Endothelial cell of umbilical vein (primary cell): Measurements from ENCODE around the gene RAB1B. TPM values are rescaled to one million over a fixed set of nuclear protein-coding genes. Genes with fewer than 3 reads are reported as not detected.

Source experiments
- BruUV-seq: library from RNA; stranded (reverse); fragments of 400-500 nt; replicated peaks from 2 replicates; lab custom pipeline; 2021; lab: Mats Ljungman, UMichigan
- CTCF ChIA-PET: fragments of 300-600, 350-600 bp; sonication (Branson Sonifier 250); formaldehyde crosslinking; loops from one replicate; lab custom pipeline; 2021; ENCODE audit warnings: antibody characterized with exemption, inconsistent platforms; lab: Charles Lee
- POLR2A ChIA-PET: fragments of 300-600, 350-600 bp; sonication (Branson Sonifier 250); formaldehyde crosslinking; loops from one replicate; lab custom pipeline; 2021; ENCODE audit warnings: antibody characterized with exemption, inconsistent platforms; lab: Charles Lee
- DNase-seq: peaks from one replicate; pipeline ENCODE4 v3.0.0-alpha.2; 2011; ENCODE audit warnings: low read depth, low spot score
- FAIRE-seq: peaks from 2 replicates; lab custom pipeline; 2011; peaks lifted over from hg19 to GRCh38; lab: Jason Lieb, UNC
- H2AFZ ChIP-seq: 2 replicates; pipeline ENCODE4 v1.6.0; 2012; ENCODE audit warnings: low read depth, low read length, control low read depth, inconsistent platforms
- H3K27ac ChIP-seq: 2 replicates; pipeline ENCODE4 v1.5.1; 2011; ENCODE audit warnings: low read depth, mild to moderate bottlenecking, control low read depth, low read length, moderate library complexity; ENCODE audit not compliant: insufficient read depth
- H3K27me3 ChIP-seq, 2 experiments: 2 replicates each; pipeline versions ENCODE4 v1.6.0 to v1.6.1; 2011; ENCODE audit warnings: low read length in 2 of 2, mixed read lengths in 1 of 2; ENCODE audit not compliant: control insufficient read depth in 2 of 2, insufficient read depth in 2 of 2
- H3K36me3 ChIP-seq, 2 experiments: 2 replicates in 1 of 2; 3 replicates in 1 of 2; pipeline ENCODE4 v1.5.1; 2011; ENCODE audit warnings: low read length in 2 of 2, mild to moderate bottlenecking in 1 of 2, moderate library complexity in 1 of 2; ENCODE audit not compliant: control insufficient read depth in 2 of 2, insufficient read depth in 2 of 2; ENCODE audit errors: extremely low read depth in 1 of 2
- H3K4me1 ChIP-seq: 3 replicates; pipeline ENCODE4 v1.5.1; 2011; ENCODE audit warnings: mild to moderate bottlenecking, low read length; ENCODE audit not compliant: control insufficient read depth, insufficient read depth; ENCODE audit errors: extremely low read depth
- H3K4me2 ChIP-seq: 2 replicates; pipeline ENCODE4 v1.6.1; 2011; ENCODE audit warnings: low read length, control low read depth, mixed read lengths; ENCODE audit not compliant: insufficient read depth
- H3K4me3 ChIP-seq, 3 experiments: fragments of 200-600 bp in 1 of 3; sonication (generic), shearing (Covaris generic) in 1 of 3; replicated peaks in 1 of 3; 2 replicates each; pipeline ENCODE4 v1.5.1; 2011 to 2016; ENCODE audit warnings: control low read depth in 3 of 3, low read length in 3 of 3, mild to moderate bottlenecking in 2 of 3, inconsistent platforms in 1 of 3, low read depth in 1 of 3, moderate library complexity in 1 of 3; ENCODE audit not compliant: insufficient read depth in 1 of 3
- H3K79me2 ChIP-seq: 2 replicates; pipeline ENCODE4 v1.6.0; 2012; ENCODE audit warnings: low read length, inconsistent platforms; ENCODE audit not compliant: control insufficient read depth, insufficient read depth
- H3K9ac ChIP-seq: replicated peaks from 2 replicates; pipeline ENCODE3; 2011; ENCODE audit warnings: low read length, control low read depth; ENCODE audit not compliant: insufficient read depth; ENCODE audit errors: extremely low read depth
- H3K9me1 ChIP-seq: replicated peaks from 3 replicates; pipeline ENCODE4 v1.6.0; 2011; ENCODE audit warnings: mild to moderate bottlenecking, low read length; ENCODE audit not compliant: control insufficient read depth, insufficient read depth; ENCODE audit errors: extremely low read depth
- H3K9me3 ChIP-seq: replicated peaks from 2 replicates; pipeline ENCODE4 v1.5.1; 2012; ENCODE audit warnings: low read length, inconsistent platforms; ENCODE audit not compliant: control insufficient read depth, insufficient read depth
- H4K20me1 ChIP-seq: replicated peaks from 2 replicates; pipeline ENCODE3; 2011; ENCODE audit warnings: mild to moderate bottlenecking, low read length; ENCODE audit not compliant: control insufficient read depth, insufficient read depth; ENCODE audit errors: extremely low read depth
- EZH2 ChIP-seq: IDR thresholded peaks from 2 replicates; pipeline ENCODE4 v1.6.1; 2012; ENCODE audit warnings: borderline replicate concordance, low read depth, mild to moderate bottlenecking, moderate library complexity, low read length, inconsistent platforms; ENCODE audit not compliant: severe bottlenecking
- FOS ChIP-seq: IDR thresholded peaks from 2 replicates; pipeline ENCODE4 v1.6.1; 2011; ENCODE audit warnings: mild to moderate bottlenecking, low read length, moderate library complexity, borderline replicate concordance; ENCODE audit not compliant: insufficient read depth
- GATA2 ChIP-seq: IDR thresholded peaks from 2 replicates; pipeline ENCODE4 v1.7.0; 2011; ENCODE audit warnings: low read depth, mild to moderate bottlenecking, moderate library complexity, mixed read lengths, low read length; ENCODE audit not compliant: insufficient read length, insufficient read depth
- JUN ChIP-seq: IDR thresholded peaks from 2 replicates; pipeline ENCODE4 v1.6.1; 2011; ENCODE audit warnings: borderline replicate concordance, low read depth; ENCODE audit not compliant: insufficient read length, insufficient read depth
- MYC ChIP-seq: IDR thresholded peaks from one replicate; pipeline ENCODE4 v1.6.1; 2011; ENCODE audit warnings: mild to moderate bottlenecking, low read depth, low read length
- POLR2A ChIP-seq: IDR thresholded peaks from 2 replicates; pipeline ENCODE4 v1.6.1; 2012; ENCODE audit warnings: low read depth, mild to moderate bottlenecking, control low read depth, low read length
- POLR2AphosphoS5 ChIP-seq: IDR thresholded peaks from 2 replicates; pipeline ENCODE4 v1.6.1; 2012; ENCODE audit warnings: low read depth, mild to moderate bottlenecking, control low read depth, low read length, moderate library complexity; ENCODE audit not compliant: insufficient read depth
- dilution Hi-C: fragments of 300-500 bp; cut with MboI; formaldehyde crosslinking; loops from one replicate; pipeline ENCODE4 v1.15.0; 2019; ENCODE audit warnings: low sequenced_read_pairs; ENCODE audit not compliant: extremely low pct_ligation_motif_present
- intact Hi-C: fragments of 100-400 bp; cut with micrococcal nuclease; formaldehyde crosslinking; loops from one replicate; pipeline ENCODE4 v1.10.0; 2022
- polyA plus RNA-seq, 4 experiments: library from polyadenylated mRNA; depleted of rRNA in 3 of 4; stranded (reverse) in 3 of 4; unstranded in 1 of 4; fragments of >200 nt; gene quantifications; 2 replicates each; pipeline versions ENCODE4 v1.2.1 to v1.2.3, GENCODE V29; 2011 to 2012; ENCODE audit warnings: missing spikeins in 1 of 4
- total RNA-seq: library from RNA; stranded (reverse); gene quantifications from 2 replicates; pipeline ENCODE4 v1.2.3, GENCODE V29; 2021
- TF ChIP-seq, protein P1 (sequence below): IDR thresholded peaks from 2 replicates; pipeline ENCODE4 v1.6.1; 2011; ENCODE audit not compliant: insufficient read depth, insufficient read length
- TF ChIP-seq, protein P2 (sequence below), 2 donors: IDR thresholded peaks; 1 replicate in 1 of 2; 2 replicates in 1 of 2; pipeline ENCODE4 v1.5.1; 2011; ENCODE audit warnings: low read length in 2 of 2, mild to moderate bottlenecking in 2 of 2, moderate library complexity in 2 of 2, control low read depth in 1 of 2, inconsistent platforms in 1 of 2, low read depth in 1 of 2; ENCODE audit not compliant: insufficient read depth in 1 of 2; ENCODE audit errors: extremely low read depth in 1 of 2

RAB1B gene
- total and polyA plus RNA-seq, 2 donors (not counting 3 experiments of a cell fraction or from before 2014, with no cell fraction given) = 171 to 383 TPM

DNA sequence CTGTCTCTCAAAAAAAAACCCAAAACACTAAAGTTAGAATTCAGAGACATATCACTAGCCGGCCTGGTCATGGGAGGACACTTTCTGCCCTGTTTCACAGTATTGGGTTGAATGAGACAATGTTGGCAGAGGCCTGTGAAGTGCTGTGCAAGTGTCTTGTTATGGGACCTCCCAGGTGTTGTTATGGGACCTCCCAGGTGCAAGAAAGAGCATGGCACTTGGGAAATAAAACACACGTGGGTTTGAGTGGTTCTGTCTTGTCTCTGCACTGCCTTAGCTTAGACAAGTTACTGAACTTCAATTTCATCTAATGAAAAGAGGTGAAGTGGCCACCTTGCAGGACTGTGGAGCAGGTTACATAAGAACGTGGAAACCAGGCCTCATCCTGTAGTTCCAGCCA, 28.9 kb upstream of the RAB1B start:
- DNase-seq (no peak), FAIRE-seq (no peak)
- Histone ChIP-seq H3K79me2 (no peaks in the 10 kb centered on the region), H3K4me2 (no peak overlapping the region), H3K27me3 (no peaks in the 10 kb centered on the region), H3K27ac (no peak overlapping the region), H3K4me3 (no peak overlapping the region), H4K20me1 (no peaks in the 10 kb centered on the region), H3K9me3 (no peaks in the 10 kb centered on the region), H3K9me1 (no peaks in the 10 kb centered on the region), H3K4me1 (no peaks in the 10 kb centered on the region), H3K9ac (no peak overlapping the region), H3K36me3 (peaks cover 0 to 47% of the 10 kb centered on the region in 2 experiments), H2AFZ (no peak overlapping the region)
- ChIA-PET CTCF (no interaction called here), POLR2A (no interaction called here)
- intact Hi-C loops = no loop called here
- TF ChIP-seq, protein P1, sequence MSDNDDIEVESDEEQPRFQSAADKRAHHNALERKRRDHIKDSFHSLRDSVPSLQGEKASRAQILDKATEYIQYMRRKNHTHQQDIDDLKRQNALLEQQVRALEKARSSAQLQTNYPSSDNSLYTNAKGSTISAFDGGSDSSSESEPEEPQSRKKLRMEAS = no peak
- no peak for TF ChIP-seq JUN
- no peak for TF ChIP-seq POLR2A
- no peak for TF ChIP-seq EZH2
- TF ChIP-seq GATA2 = no peak
- TF ChIP-seq FOS = no peak
- TF ChIP-seq, protein P2, sequence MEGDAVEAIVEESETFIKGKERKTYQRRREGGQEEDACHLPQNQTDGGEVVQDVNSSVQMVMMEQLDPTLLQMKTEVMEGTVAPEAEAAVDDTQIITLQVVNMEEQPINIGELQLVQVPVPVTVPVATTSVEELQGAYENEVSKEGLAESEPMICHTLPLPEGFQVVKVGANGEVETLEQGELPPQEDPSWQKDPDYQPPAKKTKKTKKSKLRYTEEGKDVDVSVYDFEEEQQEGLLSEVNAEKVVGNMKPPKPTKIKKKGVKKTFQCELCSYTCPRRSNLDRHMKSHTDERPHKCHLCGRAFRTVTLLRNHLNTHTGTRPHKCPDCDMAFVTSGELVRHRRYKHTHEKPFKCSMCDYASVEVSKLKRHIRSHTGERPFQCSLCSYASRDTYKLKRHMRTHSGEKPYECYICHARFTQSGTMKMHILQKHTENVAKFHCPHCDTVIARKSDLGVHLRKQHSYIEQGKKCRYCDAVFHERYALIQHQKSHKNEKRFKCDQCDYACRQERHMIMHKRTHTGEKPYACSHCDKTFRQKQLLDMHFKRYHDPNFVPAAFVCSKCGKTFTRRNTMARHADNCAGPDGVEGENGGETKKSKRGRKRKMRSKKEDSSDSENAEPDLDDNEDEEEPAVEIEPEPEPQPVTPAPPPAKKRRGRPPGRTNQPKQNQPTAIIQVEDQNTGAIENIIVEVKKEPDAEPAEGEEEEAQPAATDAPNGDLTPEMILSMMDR (IDR thresholded peaks at IDR 0.05; ENCODE audit: extremely low read depth in 1 of 2, insufficient read depth in 1 of 2, low read depth in 1 of 2, low read length in 2 of 2) = no peak
- TF ChIP-seq POLR2AphosphoS5 = no peak
- TF ChIP-seq MYC = no peak
- BruUV-seq = no TSS peak
- dilution Hi-C loops = no loop called here
